Caco-2 (cell line): ENCODE measurements around the gene JDP2. TPM values are rescaled to one million over a fixed set of nuclear protein-coding genes. Genes with fewer than 3 reads are reported as not detected.

Experiments used
- BruUV-seq: library from RNA; stranded (reverse); fragments of 400-500 nt; replicated peaks from 2 replicates; lab custom pipeline; 2021; lab: Mats Ljungman, UMichigan
- CTCF ChIA-PET: fragments of 300-600 bp; sonication (Branson Sonifier 250); formaldehyde crosslinking; loops from one replicate; lab custom pipeline; 2022; ENCODE audit warnings: antibody characterized with exemption; lab: Charles Lee
- POLR2A ChIA-PET: fragments of 300-600 bp; sonication (Branson Sonifier 250); formaldehyde crosslinking; loops from one replicate; lab custom pipeline; 2022; ENCODE audit warnings: antibody characterized with exemption; lab: Charles Lee
- DNase-seq, 2 experiments: peaks; one replicate each; pipeline versions ENCODE4 v3.0.0 to v3.0.0-alpha.2; 2020 to 2022
- H3K27me3 ChIP-seq: replicated peaks from 2 replicates; pipeline ENCODE4 v1.6.0; 2011; ENCODE audit warnings: low read length; ENCODE audit not compliant: control insufficient read depth, insufficient read depth
- H3K36me3 ChIP-seq: 2 replicates; pipeline ENCODE4 v1.5.1; 2011; ENCODE audit warnings: low read length; ENCODE audit not compliant: control insufficient read depth, insufficient read depth
- H3K4me1 ChIP-seq: fragments of 250-450 bp; sonication (Bioruptor Pico); 2 replicates; pipeline ENCODE4 v1.5.1; 2020; ENCODE audit warnings: mild to moderate bottlenecking
- H3K4me3 ChIP-seq: 2 replicates; pipeline ENCODE4 v1.5.1; 2011; ENCODE audit warnings: low read depth, mild to moderate bottlenecking, control low read depth, low read length
- H3K9me3 ChIP-seq: fragments of 250-450 bp; sonication (Bioruptor Pico); 2 replicates; pipeline ENCODE4 v1.5.1; 2020; ENCODE audit warnings: mild to moderate bottlenecking, moderate library complexity
- H3K27ac Mint-ChIP-seq: one replicate; pipeline ENCODE4 v1.8.0; 2022; ENCODE audit warnings: mixed read lengths; ENCODE audit not compliant: unreplicated experiment
- H3K27me3 Mint-ChIP-seq: one replicate; pipeline ENCODE4 v1.8.0; 2022; ENCODE audit warnings: mixed read lengths; ENCODE audit not compliant: insufficient read depth, unreplicated experiment
- H3K36me3 Mint-ChIP-seq: one replicate; pipeline ENCODE4 v1.8.0; 2022; ENCODE audit warnings: mild to moderate bottlenecking, mixed read lengths; ENCODE audit not compliant: insufficient read depth, unreplicated experiment
- H3K4me1 Mint-ChIP-seq: one replicate; pipeline ENCODE4 v1.8.0; 2022; ENCODE audit warnings: low read depth, mixed read lengths; ENCODE audit not compliant: unreplicated experiment
- H3K4me3 Mint-ChIP-seq: one replicate; pipeline ENCODE4 v1.8.0; 2022; ENCODE audit warnings: mild to moderate bottlenecking, moderate library complexity, mixed read lengths; ENCODE audit not compliant: unreplicated experiment
- H3K9me3 Mint-ChIP-seq: one replicate; pipeline ENCODE4 v1.8.0; 2022; ENCODE audit warnings: mixed read lengths; ENCODE audit not compliant: unreplicated experiment
- intact Hi-C: fragments of 100-400 bp; cut with micrococcal nuclease; formaldehyde crosslinking; loops from one replicate; pipeline ENCODE4 v1.10.0; 2022; ENCODE audit not compliant: unreplicated experiment
- total RNA-seq: library from RNA; stranded (reverse); gene quantifications from 2 replicates; pipeline ENCODE4 v1.2.3, GENCODE V29; 2022
- TF ChIP-seq, protein P1 (sequence below), 2 experiments: fragments of 200-600 bp in 1 of 2; IDR thresholded peaks; 1 replicate in 1 of 2; 2 replicates in 1 of 2; pipeline versions ENCODE4 v1.5.1 to v1.8.0; 2011 to 2022; ENCODE audit warnings: antibody characterized with exemption in 1 of 2, control low read depth in 1 of 2, inconsistent platforms in 1 of 2, low read depth in 1 of 2, low read length in 1 of 2, mild to moderate bottlenecking in 1 of 2, moderate library complexity in 1 of 2; ENCODE audit not compliant: insufficient read depth in 1 of 2, severe bottlenecking in 1 of 2, unreplicated experiment in 1 of 2

The JDP2 gene
- total RNA-seq, 1 experiment from 2014 or later, result 95.7 TPM

DNA sequence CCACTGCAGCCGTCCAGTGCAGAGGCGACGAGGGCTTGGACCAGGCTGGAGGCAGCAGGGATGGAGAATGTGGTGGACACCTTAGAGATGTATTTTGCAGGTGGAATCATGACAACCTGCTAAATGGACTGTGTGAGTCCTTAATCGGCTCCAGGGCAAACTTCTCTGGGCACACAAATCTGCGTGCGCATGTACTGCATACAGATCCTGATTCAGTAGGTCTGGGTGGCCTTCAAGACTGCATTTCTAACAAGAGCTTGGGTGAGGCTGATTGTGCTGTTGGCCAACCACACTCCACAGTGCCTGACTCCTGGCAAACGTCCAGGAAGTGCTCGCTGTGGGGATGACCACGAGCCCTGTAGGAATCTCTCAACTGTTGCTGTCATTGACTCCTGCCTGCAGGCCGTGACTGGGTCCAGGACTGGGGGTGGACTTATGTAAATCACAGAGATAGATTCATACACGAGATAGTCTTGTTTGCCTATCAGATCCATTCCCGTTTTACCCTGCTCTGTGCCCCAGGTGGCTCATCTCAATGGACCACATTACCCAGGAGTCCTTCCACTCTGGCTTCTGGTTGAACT lies 27.2 kb downstream of the JDP2 start:
- peaks cover 59% of the 10 kb centered on the region for H3K4me1 ChIP-seq
- no peaks in the 10 kb centered on the region; the same call in 1 of the 2 replicates for H3K36me3 ChIP-seq
- Mint-ChIP-seq H3K27ac (peak overlapping the region; percentile 83), H3K4me1 (peaks cover 46% of the 10 kb centered on the region), H3K27me3 (no peaks in the 10 kb centered on the region), H3K36me3 (peaks cover 90% of the 10 kb centered on the region), H3K9me3 (no peaks in the 10 kb centered on the region), H3K4me3 (no peak overlapping the region)
- BruUV-seq, result no TSS peak
- DNase-seq, result no peak
- ChIA-PET CTCF (no interaction called here), POLR2A (no interaction called here)
- intact Hi-C loops, result no loop called here
- H3K9me3 ChIP-seq, result no peaks in the 10 kb centered on the region
- H3K27me3 ChIP-seq, result no peaks in the 10 kb centered on the region
- TF ChIP-seq, protein P1, sequence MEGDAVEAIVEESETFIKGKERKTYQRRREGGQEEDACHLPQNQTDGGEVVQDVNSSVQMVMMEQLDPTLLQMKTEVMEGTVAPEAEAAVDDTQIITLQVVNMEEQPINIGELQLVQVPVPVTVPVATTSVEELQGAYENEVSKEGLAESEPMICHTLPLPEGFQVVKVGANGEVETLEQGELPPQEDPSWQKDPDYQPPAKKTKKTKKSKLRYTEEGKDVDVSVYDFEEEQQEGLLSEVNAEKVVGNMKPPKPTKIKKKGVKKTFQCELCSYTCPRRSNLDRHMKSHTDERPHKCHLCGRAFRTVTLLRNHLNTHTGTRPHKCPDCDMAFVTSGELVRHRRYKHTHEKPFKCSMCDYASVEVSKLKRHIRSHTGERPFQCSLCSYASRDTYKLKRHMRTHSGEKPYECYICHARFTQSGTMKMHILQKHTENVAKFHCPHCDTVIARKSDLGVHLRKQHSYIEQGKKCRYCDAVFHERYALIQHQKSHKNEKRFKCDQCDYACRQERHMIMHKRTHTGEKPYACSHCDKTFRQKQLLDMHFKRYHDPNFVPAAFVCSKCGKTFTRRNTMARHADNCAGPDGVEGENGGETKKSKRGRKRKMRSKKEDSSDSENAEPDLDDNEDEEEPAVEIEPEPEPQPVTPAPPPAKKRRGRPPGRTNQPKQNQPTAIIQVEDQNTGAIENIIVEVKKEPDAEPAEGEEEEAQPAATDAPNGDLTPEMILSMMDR (IDR thresholded peaks at IDR 0.05; ENCODE audit: insufficient read depth in 1 of 2, low read depth in 1 of 2, low read length in 1 of 2, severe bottlenecking in 1 of 2, unreplicated experiment in 1 of 2), result no peak
- H3K4me3 ChIP-seq, result no peak overlapping the region

- CTCF ChIA-PET, result no interaction called here
Observed at GRCh38 chr14:75456069-75456996, 28.5 kb downstream of the JDP2 start.

DNA sequence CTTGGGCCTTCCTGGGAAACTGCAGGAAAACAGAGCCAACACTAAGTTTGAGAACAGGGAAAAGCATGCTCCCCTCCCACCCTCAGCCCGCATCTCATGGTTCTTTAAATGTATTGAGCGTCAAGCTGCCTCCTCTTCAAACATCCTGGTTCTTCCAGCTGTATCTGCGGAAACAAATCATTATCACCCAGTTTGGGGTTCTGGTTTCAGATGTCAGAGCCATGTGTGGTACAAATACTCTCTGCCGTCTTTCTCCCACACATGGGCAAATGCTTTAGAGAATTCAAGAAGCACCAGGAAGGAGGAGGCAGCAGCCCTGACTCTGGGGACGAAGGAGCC lies 29.1 kb downstream of the JDP2 start:
- peaks cover 41% of the 10 kb centered on the region for H3K4me1 ChIP-seq
- no peaks in the 10 kb centered on the region for H3K27me3 Mint-ChIP-seq
- H3K9me3 ChIP-seq, result no peaks in the 10 kb centered on the region
- H3K4me3 Mint-ChIP-seq, result no peak overlapping the region
- H3K27me3 ChIP-seq, result no peaks in the 10 kb centered on the region
- H3K27ac Mint-ChIP-seq, result peak overlapping the region; percentile 65
- TF ChIP-seq, protein P1 (IDR thresholded peaks at IDR 0.05; ENCODE audit: insufficient read depth in 1 of 2, low read depth in 1 of 2, low read length in 1 of 2, severe bottlenecking in 1 of 2, unreplicated experiment in 1 of 2), result no peak
- H3K4me1 Mint-ChIP-seq, result peaks cover 30% of the 10 kb centered on the region
- intact Hi-C loops, result no loop called here
- no peak for DNase-seq
- no peaks in the 10 kb centered on the region for H3K9me3 Mint-ChIP-seq
- no peaks in the 10 kb centered on the region for H3K36me3 ChIP-seq
- ChIA-PET CTCF (no interaction called here), POLR2A (no interaction called here)
- peaks cover 88% of the 10 kb centered on the region for H3K36me3 Mint-ChIP-seq
- no peak overlapping the region for H3K4me3 ChIP-seq
- no TSS peak for BruUV-seq

More at GRCh38 chr14:75456069-75456996, 28.5 kb downstream of the JDP2 start:
- Mint-ChIP-seq H3K9me3 (no peaks in the 10 kb centered on the region), H3K4me1 (peaks cover 33% of the 10 kb centered on the region), H3K27me3 (no peaks in the 10 kb centered on the region), H3K36me3 (peaks cover 89% of the 10 kb centered on the region), H3K27ac (peak overlapping the region; percentile 65), H3K4me3 (no peak overlapping the region)
- H3K4me1 ChIP-seq, result peaks cover 48% of the 10 kb centered on the region
- DNase-seq, result no peak
- POLR2A ChIA-PET, result no interaction called here
- no peaks in the 10 kb centered on the region for H3K9me3 ChIP-seq
- no peaks in the 10 kb centered on the region; the same call in 1 of the 2 replicates for H3K36me3 ChIP-seq
- H3K27me3 ChIP-seq, result no peaks in the 10 kb centered on the region
- no peak overlapping the region for H3K4me3 ChIP-seq
- BruUV-seq, result no TSS peak
- intact Hi-C loops, result no loop called here
- TF ChIP-seq, protein P1 (IDR thresholded peaks at IDR 0.05; ENCODE audit: insufficient read depth in 1 of 2, low read depth in 1 of 2, low read length in 1 of 2, severe bottlenecking in 1 of 2, unreplicated experiment in 1 of 2), result no peak
